NCI-H1694 (cell line): ENCODE data around the gene OPN4.
A peak's percentile ranks its signal among the peaks of the same experiment; 100 is the strongest.

Experiments used
- DNase-seq: peaks from one replicate; lab custom pipeline; 2025; lab: John Stamatoyannopoulos, UW

OPN4 gene

GRCh38 chr10:86681047-86681446 is 26.7 kb downstream of the OPN4 start:
- no peak for DNase-seq

DNA sequence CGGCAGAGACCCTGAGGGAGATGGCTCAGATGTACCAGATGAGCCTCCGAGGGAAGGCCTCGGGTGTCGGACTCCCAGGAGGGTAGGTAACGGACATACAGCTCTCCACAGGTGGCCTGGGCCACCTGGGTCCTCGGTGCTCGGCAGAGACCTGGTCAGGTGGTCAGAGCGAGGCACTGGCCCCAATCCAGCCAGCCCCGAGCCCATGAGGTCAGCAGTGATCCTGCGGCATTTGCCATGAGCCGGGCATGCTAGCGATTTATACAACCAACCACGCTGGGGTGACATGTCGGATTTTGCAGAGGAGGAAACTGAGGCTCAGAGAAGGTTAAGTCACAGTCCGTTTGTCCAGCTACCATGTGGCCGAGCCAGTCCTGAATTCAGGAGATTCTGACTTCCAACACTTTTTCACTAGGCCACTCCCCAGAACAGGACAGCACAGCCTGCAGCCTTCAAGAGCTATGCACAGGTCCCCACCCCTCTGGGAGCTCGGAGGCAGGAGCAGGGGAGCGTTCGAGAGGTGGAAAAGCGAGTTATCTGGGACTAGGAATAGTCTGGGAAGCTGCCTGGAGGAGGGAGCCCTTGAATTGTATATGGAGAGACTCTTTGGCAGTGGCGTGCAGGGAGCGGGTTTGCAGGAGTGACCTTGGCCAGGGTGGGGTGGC is 27.5 kb downstream of the OPN4 start:
- no peak for DNase-seq

- no peak for DNase-seq
These were observed 28.3 kb downstream of the OPN4 start for GRCh38 chr10:86682675-86683074.

- DNase-seq = peak; percentile 24
These were observed 30.2 kb downstream of the OPN4 start for GRCh38 chr10:86684331-86685097.

DNA sequence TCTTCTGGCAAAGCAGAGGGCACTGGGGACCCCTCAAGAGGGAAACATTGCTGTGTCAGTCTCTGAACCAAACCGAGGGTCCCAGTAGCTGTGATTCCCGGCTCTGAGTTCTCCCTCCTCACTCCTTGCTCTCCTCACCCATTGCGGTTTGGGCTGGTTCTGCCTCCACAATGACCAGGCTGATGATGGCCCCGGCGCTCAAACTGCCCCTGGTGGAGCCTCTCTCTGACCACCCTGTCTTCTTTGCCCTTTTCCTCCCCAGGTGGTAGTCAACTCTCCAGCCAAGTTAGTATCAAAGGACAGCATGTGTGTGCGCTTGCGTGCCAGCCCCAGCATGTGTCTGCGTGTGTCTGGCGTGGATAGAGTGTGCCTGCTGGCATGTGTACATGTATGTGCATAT is 31.1 kb downstream of the OPN4 start:
- no peak for DNase-seq

DNA sequence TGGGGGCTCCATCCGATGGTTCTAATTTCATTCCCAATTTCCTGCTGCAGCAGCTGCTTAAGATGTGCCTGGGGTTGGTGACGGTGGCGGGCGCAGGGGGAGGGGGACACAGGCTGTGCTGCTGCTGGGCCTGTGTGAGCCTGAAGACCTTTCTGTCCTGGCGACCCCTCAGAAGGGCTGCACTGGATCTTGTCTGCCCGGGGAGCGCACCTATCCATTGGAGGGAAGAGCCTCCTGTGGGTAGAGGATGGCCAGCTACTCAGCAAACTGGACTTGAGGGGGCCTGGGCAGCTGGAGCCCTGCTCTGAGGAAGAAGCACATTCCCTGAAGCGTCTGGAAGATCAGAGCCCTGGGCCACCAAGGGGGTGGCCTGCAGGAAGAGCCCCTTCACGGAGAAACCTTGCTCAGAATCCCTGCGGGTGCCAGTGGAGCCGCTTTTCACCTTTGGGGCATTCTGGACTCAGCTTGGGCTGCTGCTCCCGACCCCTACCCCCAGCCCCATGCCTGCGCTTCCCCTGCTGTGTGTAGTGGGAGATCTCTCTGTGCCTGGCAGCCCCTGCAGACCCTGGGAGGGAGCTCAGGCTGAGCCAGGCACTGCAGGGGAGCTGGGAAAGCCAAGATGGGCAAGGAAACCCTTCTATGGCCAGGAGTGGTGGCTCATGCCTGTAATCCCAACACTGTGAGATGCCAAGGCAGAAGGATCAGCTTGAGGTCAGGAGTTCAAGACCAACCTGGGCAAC is 31.7 kb downstream of the OPN4 start:
- no peak for DNase-seq

DNA sequence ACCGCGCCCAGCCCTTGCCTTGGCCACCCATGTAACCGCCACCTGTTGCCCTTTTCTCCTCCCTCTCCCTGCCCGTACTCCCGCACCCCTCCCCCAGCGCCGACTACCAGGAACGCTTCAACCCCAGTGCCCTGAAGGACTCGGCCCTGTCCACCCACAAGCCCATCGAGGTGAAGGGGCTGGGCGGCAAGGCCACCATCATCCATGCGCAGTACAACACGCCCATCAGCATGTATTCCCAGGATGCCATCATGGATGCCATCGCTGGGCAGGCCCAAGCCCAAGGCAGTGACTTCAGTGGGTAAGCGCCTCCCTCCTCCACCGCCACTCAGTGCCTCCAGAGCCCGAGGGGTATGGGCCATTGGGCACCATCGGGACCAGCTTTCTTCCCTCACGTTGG is 32.6 kb downstream of the OPN4 start:
- no peak for DNase-seq

- DNase-seq = no peak
These were observed 33.4 kb downstream of the OPN4 start for GRCh38 chr10:86687750-86688149.

DNA sequence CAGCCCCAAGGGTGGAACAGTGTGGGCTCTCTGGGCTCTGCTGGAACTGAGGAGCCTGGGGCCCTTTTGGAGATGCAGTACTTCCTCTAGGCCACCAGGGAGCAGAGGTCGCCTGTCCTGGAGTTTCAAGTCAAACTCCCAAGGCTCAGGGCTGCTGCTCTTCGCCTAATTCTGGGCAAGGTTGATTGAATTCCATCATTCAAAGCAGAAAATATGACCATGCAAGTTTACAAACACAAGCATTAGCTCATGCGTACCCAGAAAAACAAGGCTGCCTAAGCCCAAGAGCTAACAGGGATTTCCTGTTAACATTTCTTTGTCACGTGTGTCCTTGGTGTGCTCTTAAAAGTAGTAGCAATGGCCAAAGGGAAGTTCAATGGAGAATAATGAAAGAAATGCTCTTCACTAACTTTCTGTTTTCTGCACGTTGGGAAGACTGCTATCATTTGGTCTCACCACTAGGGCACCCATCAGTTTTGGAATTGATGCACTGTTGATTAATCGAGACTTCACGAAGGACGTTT is 34.1 kb downstream of the OPN4 start:
- peak; percentile 9 for DNase-seq

GRCh38 chr10:86689146-86689545 is 34.8 kb downstream of the OPN4 start:
- DNase-seq = no peak

DNA sequence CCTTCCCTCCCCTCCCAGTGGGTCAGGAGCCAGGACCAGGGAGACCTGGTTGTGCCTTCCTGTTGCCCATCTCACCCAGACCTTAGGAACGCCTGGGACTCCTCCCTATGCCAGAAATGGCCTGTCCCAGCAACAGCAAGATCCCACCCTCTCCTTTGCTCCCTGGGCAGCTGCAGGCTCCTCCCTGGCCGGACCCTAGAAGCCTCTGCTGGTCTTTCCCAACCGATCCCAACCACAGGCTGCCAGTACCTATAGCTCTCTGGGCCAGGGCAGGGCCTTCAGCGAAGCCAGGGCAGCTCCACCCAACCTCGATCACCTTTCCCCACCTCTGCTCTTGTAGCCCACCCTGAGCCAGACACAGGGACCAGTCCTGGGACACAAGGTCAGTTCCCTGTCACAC is 35.9 kb downstream of the OPN4 start:
- DNase-seq = no peak

DNA sequence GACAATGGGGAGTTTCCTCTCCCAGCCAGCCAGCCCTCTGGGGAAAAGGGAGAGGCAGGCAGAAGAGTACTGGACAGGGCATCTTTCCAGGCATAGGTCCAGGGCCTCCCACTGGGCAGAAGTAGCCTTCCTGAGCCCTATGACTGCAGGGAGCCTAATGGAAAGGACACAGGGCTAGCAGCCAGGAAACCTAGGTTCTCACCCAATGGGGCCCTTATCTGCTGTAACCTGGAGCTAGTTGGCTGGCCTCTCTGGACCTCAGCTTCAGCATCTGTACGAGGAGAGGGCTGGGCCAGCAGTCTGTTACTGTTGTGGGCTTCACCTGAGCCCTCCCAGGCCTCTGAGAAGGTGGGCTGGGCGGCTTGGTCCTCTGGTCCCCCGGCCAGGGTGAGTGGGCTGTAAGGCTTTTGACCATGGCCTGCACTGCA is 36.3 kb downstream of the OPN4 start:
- DNase-seq = no peak

GRCh38 chr10:86691333-86692022 is 37.1 kb downstream of the OPN4 start:
- no peak for DNase-seq

GRCh38 chr10:86692023-86692514 is 37.7 kb downstream of the OPN4 start:
- DNase-seq = no peak

DNA sequence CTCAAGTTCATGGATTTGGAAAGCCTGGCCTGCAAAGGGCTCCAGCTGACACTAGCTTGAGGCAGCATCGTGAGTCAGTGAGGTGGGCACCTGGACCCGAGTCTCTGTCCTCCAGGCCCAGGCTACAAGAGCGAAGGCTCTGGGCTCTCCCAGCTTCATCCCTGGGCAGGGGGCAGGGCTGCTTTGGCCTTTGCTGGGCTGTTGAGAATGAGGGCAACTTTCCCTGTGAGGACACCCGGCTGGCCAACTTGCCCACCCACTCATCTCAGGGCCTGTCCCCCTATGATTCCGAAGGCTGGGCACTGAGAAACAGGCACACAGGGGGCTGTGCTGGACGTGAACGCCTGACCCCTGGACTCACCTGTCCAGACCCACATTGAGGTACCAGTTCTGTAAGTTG is 38.3 kb downstream of the OPN4 start:
- DNase-seq = no peak

DNA sequence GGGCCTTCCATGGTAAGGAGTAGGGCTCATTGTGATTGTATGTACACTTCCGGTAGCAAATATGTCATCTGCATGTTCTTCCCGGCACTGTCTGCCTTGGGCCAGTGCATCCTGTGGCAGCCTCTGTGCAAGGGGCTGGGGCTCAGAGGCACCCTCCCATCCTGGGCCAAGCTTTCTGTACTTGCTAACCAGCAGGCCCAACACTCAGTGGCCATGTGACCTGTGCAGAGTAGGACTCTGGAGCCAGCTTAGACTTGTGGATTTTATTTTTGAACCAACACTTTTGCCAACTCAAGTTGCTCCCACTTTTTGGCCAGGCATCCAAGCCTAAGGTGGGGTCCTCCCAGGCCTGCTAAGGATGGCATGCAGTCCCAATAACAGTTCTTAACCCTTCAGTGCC is 38.9 kb downstream of the OPN4 start:
- DNase-seq = no peak

DNA sequence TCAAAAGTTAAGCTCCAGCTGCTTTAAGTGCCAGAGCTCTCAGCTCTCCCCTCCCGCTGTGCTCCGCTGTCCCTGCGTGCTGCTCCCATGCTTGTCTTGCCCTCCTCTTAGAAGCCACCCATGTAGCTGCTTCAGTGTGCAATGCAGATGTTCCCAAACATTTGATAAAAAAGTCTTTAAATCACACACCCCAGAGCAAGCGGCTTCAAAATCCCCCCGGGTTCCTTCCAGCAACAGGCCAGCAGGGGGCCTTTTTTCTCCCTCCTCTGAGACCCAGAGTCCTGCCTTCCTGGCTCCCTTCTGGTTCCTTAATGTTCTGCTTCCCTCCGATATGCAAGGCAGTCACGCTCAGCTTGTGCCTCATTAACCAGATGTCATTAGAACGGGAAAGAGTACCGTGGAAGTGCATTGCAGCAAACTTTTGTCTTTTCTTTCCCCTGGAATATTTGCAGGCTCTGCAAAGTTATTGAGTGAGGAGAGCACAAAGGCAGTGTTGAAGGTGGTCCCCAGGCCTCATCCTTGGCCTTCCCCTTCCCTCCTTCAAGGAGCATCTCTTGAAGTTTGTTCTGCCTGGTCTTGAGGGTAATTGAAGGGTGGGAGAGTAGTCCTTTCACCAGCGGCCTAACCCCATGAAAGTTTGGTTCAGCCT is 39.5 kb downstream of the OPN4 start:
- DNase-seq = no peak

GRCh38 chr10:86698207-86698940 is 44.0 kb downstream of the OPN4 start:
- no peak for DNase-seq

- no peak for DNase-seq
These were observed 44.8 kb downstream of the OPN4 start for GRCh38 chr10:86699125-86699524.

- no peak for DNase-seq
These were observed 45.2 kb downstream of the OPN4 start for GRCh38 chr10:86699541-86699940.
